NCI-H748 (cell line): Measurements from ENCODE around the gene CABP4.

Experiments used
- DNase-seq: peaks from one replicate; lab custom pipeline; 2025; ENCODE audit not compliant: unreplicated experiment; lab: John Stamatoyannopoulos, UW

CABP4 gene

GRCh38 chr11:67455054-67455453 lies at the start of gene CABP4:
TSS of gene CABP4 (plus strand) at chr11:67455354. CDS start at chr11:67455424, 70 bp downstream.
- no peak for DNase-seq

- no peak for DNase-seq
These were observed 49.3 kb upstream of the CABP4 start for GRCh38 chr11:67405688-67406339.

GRCh38 chr11:67406420-67406968 lies 48.7 kb upstream of the CABP4 start:
- DNase-seq, result no peak

- DNase-seq, result no peak
These were observed 48.0 kb upstream of the CABP4 start for GRCh38 chr11:67406969-67407687.

- no peak for DNase-seq
These were observed 47.4 kb upstream of the CABP4 start for GRCh38 chr11:67407688-67408163.

GRCh38 chr11:67408437-67409200 lies 46.5 kb upstream of the CABP4 start:
- no peak for DNase-seq

- DNase-seq, result no peak
These were observed 45.9 kb upstream of the CABP4 start for GRCh38 chr11:67409261-67409666.

- DNase-seq, result peak; percentile 90
These were observed 45.3 kb upstream of the CABP4 start for GRCh38 chr11:67409781-67410368.

GRCh38 chr11:67410369-67410831 lies 44.8 kb upstream of the CABP4 start:
- no peak for DNase-seq

GRCh38 chr11:67410984-67411784 lies 44.0 kb upstream of the CABP4 start:
- DNase-seq, result no peak

- no peak for DNase-seq
These were observed 43.4 kb upstream of the CABP4 start for GRCh38 chr11:67411785-67412152.

GRCh38 chr11:67412495-67413179 lies 42.5 kb upstream of the CABP4 start:
- no peak for DNase-seq

- no peak for DNase-seq
These were observed 41.8 kb upstream of the CABP4 start for GRCh38 chr11:67413266-67413849.

- DNase-seq, result peak; percentile 44
These were observed 39.5 kb upstream of the CABP4 start, which contains the start of gene CARNS1 for GRCh38 chr11:67415501-67416304. TSS of gene CARNS1 (plus strand) at chr11:67415678. CDS start at chr11:67416200, 522 bp downstream.

GRCh38 chr11:67416416-67417335 lies 38.5 kb upstream of the CABP4 start:
- DNase-seq, result peak; percentile 83

GRCh38 chr11:67417425-67417824 lies 37.7 kb upstream of the CABP4 start:
- no peak for DNase-seq
